Measurements from ENCODE around the gene ADAMTS12. TPM values are rescaled to one million over a fixed set of nuclear protein-coding genes. Genes with fewer than 3 reads are reported as not detected.

Gene ADAMTS12
- total and polyA plus RNA-seq, 9 of the 15 experiments (the other 6 are each of a cell fraction or from before 2014, with no cell fraction given) = 0.11 TPM; not detected in 8

DNA sequence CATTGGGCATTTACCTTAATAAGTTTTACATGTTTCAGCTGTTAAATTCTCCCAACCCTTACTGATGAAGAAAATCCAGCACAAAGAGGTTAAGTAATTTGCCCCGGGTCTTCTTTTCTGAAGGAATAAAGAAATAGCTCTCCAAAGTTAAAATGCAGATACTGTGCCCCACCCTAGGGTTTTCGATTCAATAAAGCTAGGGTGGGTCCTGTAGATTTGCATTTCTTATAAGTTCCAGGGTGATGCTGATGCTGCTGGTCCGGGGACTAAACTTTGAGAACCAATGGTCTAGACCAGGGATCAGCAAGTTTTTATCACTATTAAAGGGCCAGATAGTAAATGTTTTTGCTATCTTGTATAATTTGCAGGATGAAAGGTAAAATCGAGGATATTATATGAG lies 156.7 kb downstream of the ADAMTS12 start:
- Histone ChIP-seq H3K9me1 (ENCODE audit: control insufficient read depth, insufficient read depth, low read length) (no peaks in the 10 kb centered on the region), H2AFZ (ENCODE audit: low read depth, low read length) (no peak overlapping the region), H3K4me1 (replicated peaks in 1 of 2; ENCODE audit: control insufficient read depth in 2 of 2, insufficient read depth in 2 of 2, low read length in 2 of 2) (no peaks in the 10 kb centered on the region), H3K9ac (ENCODE audit: insufficient read depth in 1 of 2, low read depth in 2 of 2, low read length in 2 of 2) (no peak overlapping the region), H3K27ac (ENCODE audit: extremely low read depth, low read depth, low read length) (no peak overlapping the region), H4K20me1 (replicated peaks; ENCODE audit: control insufficient read depth, insufficient read depth, low read length) (no peaks in the 10 kb centered on the region; the same call in 1 of the 2 replicates), H3K4me3 (no peak overlapping the region), H3K9me3 (replicated peaks; ENCODE audit: control insufficient read depth, insufficient read depth, low read depth, low read length) (no peaks in the 10 kb centered on the region), H3K4me2 (ENCODE audit: insufficient read depth, low read length) (no peak overlapping the region), H3K36me3 (ENCODE audit: control insufficient read depth, insufficient read depth, low read length) (no peaks in the 10 kb centered on the region), H3K27me3 (ENCODE audit: control insufficient read depth in 2 of 2, insufficient read depth in 2 of 2, low read length in 2 of 2) (0 out of 5 replicates have a peak, but pooled peaks cover 0 to 4% of the 10 kb centered on the region in 2 experiments), H3K79me2 (ENCODE audit: control insufficient read depth, insufficient read depth, low read length) (no peaks in the 10 kb centered on the region)
- FAIRE-seq = no peak
- intact Hi-C loops (cut with micrococcal nuclease) = no loop called here
- ChIA-PET CTCF (ENCODE audit: low intra/inter-chr PET ratio) (no interaction called here), POLR2A (interaction anchor here (0.5 to 1.6 kb wide), 3 partner anchors 8 to 185 kb away, joined by 3 to 5 read pairs (median 4); no protein-coding TSS in a partner anchor)
- no peak for DNase-seq (ENCODE audit: extremely low read depth in 1 of 4, low spot score in 3 of 4)
- 0% methylated on average over 4 of the region's 4 CpGs for WGBS (ENCODE audit: insufficient coverage, low coverage, missing lambda C conversion rate)
- BruUV-seq (replicated peaks) = no TSS peak
- TF ChIP-seq POU5F1 (IDR thresholded peaks at IDR 0.05; ENCODE audit: borderline replicate concordance, low read depth, low read length, partially characterized antibody) (no peak), TBP (optimal IDR thresholded peaks at IDR 0.05; ENCODE audit: low read depth, low read length) (no peak)
- in situ Hi-C loops (cut with MboI) = no loop called here
- no peak for ATAC-seq

DNA sequence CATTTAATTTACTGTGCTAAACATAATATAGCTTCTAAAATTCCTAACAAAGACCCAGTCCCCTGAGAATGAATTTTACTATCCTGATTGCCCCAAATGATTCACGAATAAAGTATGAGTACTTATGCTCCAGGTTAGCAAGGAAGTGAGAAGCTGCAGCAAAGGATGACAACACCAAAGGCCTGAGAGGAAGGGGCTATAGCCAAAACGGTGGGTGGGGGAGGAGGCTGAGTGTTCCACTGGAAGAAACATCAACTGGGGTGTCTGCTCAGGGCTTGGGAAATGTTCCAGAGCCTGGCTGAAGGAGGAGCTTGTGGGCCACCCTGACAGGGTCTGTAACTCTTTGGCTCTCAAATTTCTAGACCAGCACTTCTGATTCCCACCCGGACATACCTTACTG lies 157.3 kb downstream of the ADAMTS12 start:
- ChIA-PET POLR2A (interaction anchor here (1.0 to 1.6 kb wide), 3 partner anchors 9 to 12 kb away, joined by 3 to 5 read pairs (median 4); no protein-coding TSS in a partner anchor), CTCF (ENCODE audit: low intra/inter-chr PET ratio) (no interaction called here)
- TF ChIP-seq KLF16 (IDR thresholded peaks at IDR 0.05) (no peak), ZFP36 (IDR thresholded peaks at IDR 0.05; ENCODE audit: low read depth, low read length, partially characterized antibody) (no peak), NR3C1 (CRISPR knock-in tag; IDR thresholded peaks at IDR 0.05) (no peak)
- TF ChIP-seq, protein P1, sequence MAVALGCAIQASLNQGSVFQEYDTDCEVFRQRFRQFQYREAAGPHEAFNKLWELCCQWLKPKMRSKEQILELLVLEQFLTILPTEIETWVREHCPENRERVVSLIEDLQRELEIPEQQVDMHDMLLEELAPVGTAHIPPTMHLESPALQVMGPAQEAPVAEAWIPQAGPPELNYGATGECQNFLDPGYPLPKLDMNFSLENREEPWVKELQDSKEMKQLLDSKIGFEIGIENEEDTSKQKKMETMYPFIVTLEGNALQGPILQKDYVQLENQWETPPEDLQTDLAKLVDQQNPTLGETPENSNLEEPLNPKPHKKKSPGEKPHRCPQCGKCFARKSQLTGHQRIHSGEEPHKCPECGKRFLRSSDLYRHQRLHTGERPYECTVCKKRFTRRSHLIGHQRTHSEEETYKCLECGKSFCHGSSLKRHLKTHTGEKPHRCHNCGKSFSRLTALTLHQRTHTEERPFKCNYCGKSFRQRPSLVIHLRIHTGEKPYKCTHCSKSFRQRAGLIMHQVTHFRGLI (CRISPR knock-in tag; IDR thresholded peaks at IDR 0.05) = no peak
- Histone ChIP-seq H3K9me1 (ENCODE audit: control insufficient read depth, insufficient read depth, low read length) (no peaks in the 10 kb centered on the region), H4K20me1 (replicated peaks; ENCODE audit: control insufficient read depth, insufficient read depth, low read length) (no peaks in the 10 kb centered on the region; the same call in 1 of the 2 replicates), H2AFZ (ENCODE audit: low read depth, low read length) (no peak overlapping the region), H3K79me2 (ENCODE audit: control insufficient read depth, insufficient read depth, low read length) (no peaks in the 10 kb centered on the region), H3K27me3 (ENCODE audit: control insufficient read depth in 2 of 2, insufficient read depth in 2 of 2, low read length in 2 of 2) (0 out of 5 replicates have a peak, but pooled peaks cover 0 to 3% of the 10 kb centered on the region in 2 experiments), H3K27ac (ENCODE audit: extremely low read depth, low read depth, low read length) (no peak overlapping the region), H3K9me3 (replicated peaks; ENCODE audit: control insufficient read depth, insufficient read depth, low read depth, low read length) (no peaks in the 10 kb centered on the region), H3K4me2 (ENCODE audit: insufficient read depth, low read length) (no peak overlapping the region), H3K4me1 (replicated peaks in 1 of 2; ENCODE audit: control insufficient read depth in 2 of 2, insufficient read depth in 2 of 2, low read length in 2 of 2) (no peaks in the 10 kb centered on the region), H3K4me3 (no peak overlapping the region), H3K36me3 (ENCODE audit: control insufficient read depth, insufficient read depth, low read length) (no peaks in the 10 kb centered on the region), H3K9ac (ENCODE audit: insufficient read depth in 1 of 2, low read depth in 2 of 2, low read length in 2 of 2) (no peak overlapping the region)
- DNase-seq (ENCODE audit: extremely low read depth in 1 of 4, low spot score in 3 of 4) (no peak), ATAC-seq (no peak), FAIRE-seq (no peak)
- BruUV-seq (replicated peaks) = no TSS peak
- intact Hi-C loops (cut with micrococcal nuclease) = no loop called here
- 0% methylated on average over 3 of the region's 3 CpGs for WGBS (ENCODE audit: insufficient coverage, low coverage, missing lambda C conversion rate)
- in situ Hi-C loops (cut with MboI) = no loop called here
